MG63 (cell line): ENCODE data around the gene ALOXE3. TPM values are rescaled to one million over a fixed set of nuclear protein-coding genes. Genes with fewer than 3 reads are reported as not detected.
"Not testable (repeated sequence)": the region's sequence is repeated elsewhere in the genome, so short reads cannot be mapped to it uniquely, and the experiment has no call there.

ENCODE experiments used
- DNase-seq: peaks from one replicate; pipeline ENCODE4 v3.0.0-alpha.2; 2020
- H3K27me3 ChIP-seq: fragments of 250-450 bp; sonication (Bioruptor Pico); 2 replicates; pipeline ENCODE4 v1.5.1; 2020; ENCODE audit warnings: mild to moderate bottlenecking, moderate library complexity
- H3K36me3 ChIP-seq: fragments of 250-450 bp; sonication (Bioruptor Pico); 2 replicates; pipeline ENCODE4 v1.5.1; 2020; ENCODE audit warnings: mild to moderate bottlenecking, moderate library complexity
- H3K4me3 ChIP-seq: fragments of 250-450 bp; sonication (Bioruptor Pico); 2 replicates; pipeline ENCODE4 v1.5.1; 2020; ENCODE audit warnings: mild to moderate bottlenecking, moderate library complexity
- H3K9me3 ChIP-seq: fragments of 250-450 bp; sonication (Bioruptor Pico); 2 replicates; pipeline ENCODE4 v1.5.1; 2020; ENCODE audit warnings: mild to moderate bottlenecking, moderate library complexity
- total RNA-seq: library from RNA; depleted of rRNA; stranded (reverse); fragments of >200 nt; shearing (Covaris generic); gene quantifications from 2 replicates; pipeline ENCODE4 v1.2.3, GENCODE V29; 2014; ENCODE audit warnings: low replicate concordance

The ALOXE3 gene
- total RNA-seq, 1 experiment from 2014 or later: not detected

DNA sequence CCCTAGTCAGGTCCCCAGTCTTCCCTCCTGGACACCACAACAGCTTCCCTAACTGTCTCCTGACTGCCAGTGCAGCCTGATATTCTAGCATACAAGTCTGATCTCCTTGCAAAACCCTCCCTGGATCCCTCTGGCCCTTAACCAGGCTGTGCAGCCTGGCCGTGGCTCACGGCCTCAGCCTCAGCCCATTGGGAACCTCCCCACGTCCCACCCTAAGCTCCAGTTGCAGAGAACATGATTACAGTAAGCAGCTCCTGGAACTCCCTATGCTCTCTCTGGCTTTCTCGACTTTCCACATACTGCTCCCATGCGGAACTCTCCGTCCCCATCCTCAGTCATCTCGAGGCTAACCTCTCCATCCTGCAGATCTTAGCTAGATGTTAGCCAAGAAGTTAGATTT is 43.8 kb downstream of the ALOXE3 start:
- Histone ChIP-seq H3K9me3 (no peaks in the 10 kb centered on the region), H3K4me3 (no peak overlapping the region), H3K36me3 (no peaks in the 10 kb centered on the region), H3K27me3 (peaks cover 30% of the 10 kb centered on the region)
- DNase-seq: no peak

DNA sequence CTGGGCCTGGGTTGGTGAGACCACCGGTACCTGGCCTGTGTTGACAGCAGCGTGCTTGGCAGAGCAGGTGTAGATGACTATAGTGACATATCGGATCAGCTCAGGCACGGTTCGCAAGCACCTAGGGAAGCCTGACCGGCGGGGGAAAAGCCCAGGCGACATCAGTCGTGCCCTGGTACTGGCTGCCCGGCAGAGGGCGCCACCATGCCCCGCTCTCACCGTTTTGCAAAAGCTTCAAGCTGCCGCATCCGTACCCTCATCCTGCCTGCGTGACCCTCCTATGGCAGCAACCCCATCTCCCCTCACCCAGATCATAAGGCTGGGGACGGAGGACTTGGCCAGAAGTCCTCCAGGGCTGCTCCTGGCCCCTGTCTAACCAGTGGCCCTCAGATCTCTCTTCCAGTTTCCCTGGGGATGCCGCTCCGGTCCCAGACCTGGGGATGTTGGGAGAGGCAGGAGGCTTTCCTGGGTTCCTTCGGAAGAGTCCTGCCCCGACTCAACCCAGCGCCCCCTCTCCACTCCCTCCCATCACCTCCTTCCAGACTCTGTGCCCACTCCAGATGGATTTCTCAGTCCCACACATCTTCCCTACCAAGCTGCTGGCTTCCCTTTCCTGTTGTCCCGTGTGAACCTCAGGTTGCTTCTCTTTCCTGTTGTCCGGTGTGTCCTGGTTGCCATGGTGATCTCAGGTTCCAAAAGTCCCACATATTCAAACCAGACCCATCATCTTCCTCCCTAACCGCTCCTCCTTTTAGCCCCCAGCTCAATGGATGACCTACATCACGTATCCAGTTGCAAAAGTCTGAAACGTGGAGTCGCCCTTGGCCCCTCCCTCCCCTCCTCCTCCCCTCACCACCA is 44.5 kb downstream of the ALOXE3 start:
- H3K4me3 ChIP-seq: no peak overlapping the region
- H3K36me3 ChIP-seq: no peaks in the 10 kb centered on the region
- DNase-seq: peak; percentile 65
- H3K27me3 ChIP-seq: peaks cover 30% of the 10 kb centered on the region
- H3K9me3 ChIP-seq: no peaks in the 10 kb centered on the region

- Histone ChIP-seq H3K36me3 (no peaks in the 10 kb centered on the region), H3K4me3 (no peak overlapping the region), H3K9me3 (no peaks in the 10 kb centered on the region), H3K27me3 (peaks cover 30% of the 10 kb centered on the region)
- DNase-seq: no peak
These were observed 45.4 kb downstream of the ALOXE3 start for GRCh38 chr17:8072729-8073461.

DNA sequence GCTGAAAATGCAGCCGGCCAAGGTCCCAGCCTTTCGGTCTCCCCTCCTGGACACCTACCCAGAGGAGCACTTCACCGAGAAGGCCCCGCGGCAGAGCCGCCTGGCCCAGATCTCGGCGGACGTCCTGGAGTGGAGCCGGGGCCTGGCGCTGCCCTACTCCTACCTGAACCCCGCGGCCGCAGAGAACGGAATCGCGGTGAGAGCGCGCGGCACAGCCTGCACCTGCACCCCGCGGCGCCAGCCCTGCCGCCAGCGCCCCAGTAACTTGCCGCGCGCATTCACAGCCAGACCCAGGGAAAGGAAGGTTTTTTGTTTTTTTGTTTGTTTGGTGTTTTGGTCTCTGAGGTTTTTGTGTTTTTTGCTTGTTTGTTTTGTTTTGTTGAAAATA is 46.0 kb downstream of the ALOXE3 start:
- no peaks in the 10 kb centered on the region for H3K36me3 ChIP-seq
- no peaks in the 10 kb centered on the region for H3K9me3 ChIP-seq
- no peak overlapping the region for H3K4me3 ChIP-seq
- no peak for DNase-seq
- peaks cover 30% of the 10 kb centered on the region for H3K27me3 ChIP-seq

GRCh38 chr17:8071496-8071895 is 46.8 kb downstream of the ALOXE3 start:
- no peaks in the 10 kb centered on the region for H3K36me3 ChIP-seq
- H3K4me3 ChIP-seq: no peak overlapping the region
- no peaks in the 10 kb centered on the region for H3K9me3 ChIP-seq
- DNase-seq: no peak
- H3K27me3 ChIP-seq: peaks cover 30% of the 10 kb centered on the region

GRCh38 chr17:8069587-8069860 is 48.8 kb downstream of the ALOXE3 start:
- DNase-seq: no peak
- Histone ChIP-seq H3K9me3 (no peaks in the 10 kb centered on the region), H3K27me3 (peaks cover 26% of the 10 kb centered on the region), H3K36me3 (no peaks in the 10 kb centered on the region), H3K4me3 (no peak overlapping the region)

DNA sequence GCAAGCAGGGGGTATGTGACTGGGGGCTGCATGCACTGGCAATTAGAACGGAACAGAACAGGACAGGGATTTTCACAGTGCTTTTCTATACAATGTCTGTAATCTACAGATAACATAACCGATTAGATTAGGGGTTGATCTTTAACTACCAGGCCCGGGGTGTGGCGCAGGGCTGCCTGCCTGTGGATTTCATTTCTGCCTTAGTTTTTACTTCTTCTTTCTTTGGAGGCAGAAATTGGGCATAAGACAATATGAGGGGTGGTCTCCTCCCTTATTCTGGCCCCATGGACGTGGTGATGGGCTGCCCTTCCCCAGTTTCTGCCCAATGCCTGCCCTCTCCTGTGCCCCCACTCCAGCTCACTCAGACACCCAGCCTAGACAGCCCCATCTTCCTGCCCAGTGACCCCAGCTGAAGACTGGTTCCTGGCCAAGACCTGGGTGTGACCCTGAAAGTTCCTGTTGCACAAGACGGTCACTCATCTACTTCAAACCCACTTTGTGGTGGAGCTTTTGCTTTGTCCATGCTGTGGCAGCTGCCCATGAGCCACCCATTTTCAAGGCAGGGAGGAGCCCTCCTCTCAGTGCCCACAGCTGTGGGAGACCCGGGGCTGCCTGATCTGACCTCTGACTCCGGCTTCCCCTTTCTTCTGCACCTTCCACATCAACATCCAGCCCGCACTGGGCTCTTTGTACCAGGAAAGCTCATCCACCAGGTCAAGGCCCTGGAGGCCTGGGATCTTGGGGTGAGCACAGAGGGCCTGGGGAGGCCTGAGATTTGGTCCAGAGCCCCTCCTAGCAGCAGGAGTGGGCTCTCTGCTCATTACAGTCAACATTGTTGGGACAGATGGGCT is 49.4 kb downstream of the ALOXE3 start:
- no peak overlapping the region for H3K4me3 ChIP-seq
- H3K27me3 ChIP-seq: peaks cover 21% of the 10 kb centered on the region
- H3K9me3 ChIP-seq: no peaks in the 10 kb centered on the region
- no peak for DNase-seq
- no peaks in the 10 kb centered on the region for H3K36me3 ChIP-seq

GRCh38 chr17:8067806-8068205 is 50.5 kb downstream of the ALOXE3 start:
- Histone ChIP-seq H3K4me3 (no peak overlapping the region), H3K27me3 (peaks cover 20% of the 10 kb centered on the region), H3K36me3 (no peaks in the 10 kb centered on the region), H3K9me3 (no peaks in the 10 kb centered on the region)
- no peak for DNase-seq

- DNase-seq: no peak
- Histone ChIP-seq H3K36me3 (no peaks in the 10 kb centered on the region), H3K27me3 (peaks cover 21% of the 10 kb centered on the region), H3K4me3 (no peak overlapping the region), H3K9me3 (no peaks in the 10 kb centered on the region)
These were observed 51.2 kb downstream of the ALOXE3 start for GRCh38 chr17:8066841-8067775.

- no peak for DNase-seq
- Histone ChIP-seq H3K9me3 (no peaks in the 10 kb centered on the region), H3K27me3 (peaks cover 43% of the 10 kb centered on the region), H3K36me3 (no peaks in the 10 kb centered on the region), H3K4me3 (no peak overlapping the region)
These were observed 53.7 kb downstream of the ALOXE3 start for GRCh38 chr17:8064561-8065019.

DNA sequence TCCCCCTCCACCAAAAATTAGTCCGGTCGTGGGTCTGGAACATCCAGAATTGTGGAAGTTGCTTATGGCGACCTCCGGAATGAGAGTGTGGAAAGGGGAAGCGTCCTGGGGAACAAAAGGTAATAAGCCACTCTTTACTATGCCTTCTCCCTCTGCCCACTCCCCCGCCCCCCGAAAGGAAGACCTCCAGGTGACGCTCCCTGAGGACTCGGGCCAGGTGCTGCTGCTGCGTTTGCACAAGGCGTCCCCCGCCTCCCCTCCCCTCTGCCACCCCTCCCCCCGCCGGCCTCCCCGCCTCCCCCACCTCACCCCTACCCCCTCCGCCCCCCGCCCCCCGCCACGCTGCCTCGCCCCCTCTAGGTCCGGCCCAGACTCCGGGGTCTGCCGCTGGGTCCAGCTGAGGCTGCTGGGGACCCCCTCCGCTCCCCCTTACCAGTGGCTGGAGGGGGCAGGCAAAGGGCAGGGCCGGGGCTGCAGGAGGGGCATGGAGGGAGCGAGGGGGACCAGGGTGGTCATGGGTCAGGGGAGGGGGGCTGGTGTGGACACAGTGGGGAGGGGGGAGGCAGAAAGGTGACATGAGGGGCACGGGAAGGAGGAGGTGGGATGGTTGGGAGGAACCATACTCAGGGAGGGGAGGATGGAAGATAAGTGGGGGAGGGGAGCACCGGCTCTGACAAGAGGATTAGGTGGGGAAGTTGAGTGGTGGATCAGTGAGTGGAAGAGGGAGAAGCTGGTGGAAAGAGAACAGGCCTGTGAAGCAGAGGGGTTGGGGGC is 54.4 kb downstream of the ALOXE3 start:
- Histone ChIP-seq H3K4me3 (no peak overlapping the region), H3K9me3 (no peaks in the 10 kb centered on the region), H3K36me3 (no peaks in the 10 kb centered on the region), H3K27me3 (peaks cover 49% of the 10 kb centered on the region)
- no peak for DNase-seq

DNA sequence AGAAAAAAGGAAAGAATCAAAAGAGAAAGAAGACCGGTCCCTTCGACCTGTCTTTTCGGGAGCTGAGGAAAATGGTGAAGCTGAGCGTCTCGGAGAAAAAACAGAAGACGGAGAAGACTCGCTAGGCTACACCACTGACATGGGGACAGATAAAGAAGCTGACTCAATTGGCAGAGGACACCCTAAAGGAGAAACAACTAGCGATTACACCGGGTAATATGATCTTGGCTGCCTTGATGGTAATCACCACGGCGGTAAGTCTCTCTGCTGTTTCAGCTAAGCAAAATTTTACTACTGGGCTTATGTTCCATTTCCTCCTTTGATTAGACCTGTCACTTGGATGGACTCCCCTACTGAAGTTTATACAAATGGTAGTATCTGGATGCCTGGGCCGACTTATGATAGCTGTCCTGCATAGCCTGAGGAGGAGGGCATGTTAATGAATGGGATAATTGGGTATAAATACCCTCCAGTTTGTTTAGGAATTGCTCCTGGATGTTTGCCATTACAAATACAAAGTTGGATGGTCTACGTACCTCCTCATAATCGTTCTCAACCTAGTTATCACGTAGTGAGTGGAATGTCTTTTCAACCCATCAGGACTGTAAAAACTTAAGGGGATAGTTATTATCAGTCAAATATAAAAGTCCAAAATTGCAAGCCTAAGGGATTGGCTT is 55.4 kb downstream of the ALOXE3 start:
- no peaks in the 10 kb centered on the region for H3K36me3 ChIP-seq
- DNase-seq: no peak
- H3K27me3 ChIP-seq: peaks cover 58% of the 10 kb centered on the region
- H3K4me3 ChIP-seq: peak overlapping the region; percentile 3; the same call in 1 of the 2 replicates
- no peaks in the 10 kb centered on the region for H3K9me3 ChIP-seq

DNA sequence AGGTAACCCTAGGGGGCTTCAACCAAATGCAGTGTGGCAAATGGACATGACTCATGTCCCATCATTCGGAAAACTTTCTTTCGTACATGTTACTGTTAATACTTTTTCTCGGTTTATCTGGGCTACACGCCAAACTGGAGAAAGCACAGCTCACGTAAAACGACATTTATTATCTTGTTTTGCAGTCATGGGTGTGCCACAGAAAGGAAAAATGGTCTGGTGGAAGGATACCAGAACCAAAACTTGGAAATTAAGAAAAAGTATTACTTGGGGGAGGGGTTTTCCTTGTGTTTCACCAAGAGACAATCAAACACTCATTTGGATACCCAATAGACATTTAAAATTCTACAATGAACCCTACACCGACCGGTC is 55.9 kb downstream of the ALOXE3 start:
- no peak overlapping the region; the same call in 1 of the 2 replicates for H3K4me3 ChIP-seq
- no peaks in the 10 kb centered on the region for H3K9me3 ChIP-seq
- no peak for DNase-seq
- H3K27me3 ChIP-seq: peaks cover 60% of the 10 kb centered on the region
- no peaks in the 10 kb centered on the region for H3K36me3 ChIP-seq

GRCh38 chr17:8061851-8062250 is 56.5 kb downstream of the ALOXE3 start:
- not testable (repeated sequence) for DNase-seq, H3K4me3 ChIP-seq, H3K36me3 ChIP-seq, H3K9me3 ChIP-seq
- peaks cover 60% of the 10 kb centered on the region for H3K27me3 ChIP-seq

GRCh38 chr17:8060274-8060673 is 58.0 kb downstream of the ALOXE3 start:
- peaks cover 60% of the 10 kb centered on the region for H3K27me3 ChIP-seq
- no peak overlapping the region for H3K4me3 ChIP-seq
- H3K9me3 ChIP-seq: no peaks in the 10 kb centered on the region
- peak; percentile 43 for DNase-seq
- no peaks in the 10 kb centered on the region for H3K36me3 ChIP-seq
